D721Med (cell line): Measurements from ENCODE around the gene POC1A.

Source experiments
- DNase-seq: peaks from one replicate; pipeline ENCODE4 v3.0.0; 2011; ENCODE audit warnings: low spot score; ENCODE audit not compliant: insufficient read length
- FAIRE-seq: peaks from 2 replicates; lab custom pipeline; 2011; peaks lifted over from hg19 to GRCh38; lab: Jason Lieb, UNC
- TF ChIP-seq, protein P1 (sequence below): IDR thresholded peaks from 2 replicates; pipeline ENCODE4 v1.5.1; 2012; ENCODE audit warnings: mild to moderate bottlenecking, control low read depth; ENCODE audit not compliant: insufficient read depth; ENCODE audit errors: missing control alignments

Gene POC1A

DNA sequence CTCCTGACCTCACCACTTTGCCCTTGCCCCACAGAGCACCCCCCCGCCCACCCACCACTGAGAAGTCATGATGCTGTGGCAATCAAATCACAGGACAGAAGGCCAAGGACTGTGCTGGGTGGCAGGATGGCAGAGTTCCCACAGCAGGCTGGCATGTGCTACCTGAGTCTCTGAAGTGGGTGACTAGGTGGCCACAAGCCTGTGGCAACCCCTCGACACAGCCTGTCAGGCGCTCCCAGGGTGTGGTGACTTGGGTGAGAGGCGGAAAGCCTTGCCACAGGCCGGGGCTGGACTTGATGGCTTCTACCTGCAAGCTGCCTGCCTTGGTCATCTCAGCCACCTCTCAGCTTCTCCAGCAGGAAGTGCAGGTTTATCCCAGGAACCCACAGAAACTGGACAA lies 82.2 kb downstream of the POC1A start:
- TF ChIP-seq, protein P1, sequence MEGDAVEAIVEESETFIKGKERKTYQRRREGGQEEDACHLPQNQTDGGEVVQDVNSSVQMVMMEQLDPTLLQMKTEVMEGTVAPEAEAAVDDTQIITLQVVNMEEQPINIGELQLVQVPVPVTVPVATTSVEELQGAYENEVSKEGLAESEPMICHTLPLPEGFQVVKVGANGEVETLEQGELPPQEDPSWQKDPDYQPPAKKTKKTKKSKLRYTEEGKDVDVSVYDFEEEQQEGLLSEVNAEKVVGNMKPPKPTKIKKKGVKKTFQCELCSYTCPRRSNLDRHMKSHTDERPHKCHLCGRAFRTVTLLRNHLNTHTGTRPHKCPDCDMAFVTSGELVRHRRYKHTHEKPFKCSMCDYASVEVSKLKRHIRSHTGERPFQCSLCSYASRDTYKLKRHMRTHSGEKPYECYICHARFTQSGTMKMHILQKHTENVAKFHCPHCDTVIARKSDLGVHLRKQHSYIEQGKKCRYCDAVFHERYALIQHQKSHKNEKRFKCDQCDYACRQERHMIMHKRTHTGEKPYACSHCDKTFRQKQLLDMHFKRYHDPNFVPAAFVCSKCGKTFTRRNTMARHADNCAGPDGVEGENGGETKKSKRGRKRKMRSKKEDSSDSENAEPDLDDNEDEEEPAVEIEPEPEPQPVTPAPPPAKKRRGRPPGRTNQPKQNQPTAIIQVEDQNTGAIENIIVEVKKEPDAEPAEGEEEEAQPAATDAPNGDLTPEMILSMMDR = no peak
- DNase-seq (no peak), FAIRE-seq (no peak)

DNA sequence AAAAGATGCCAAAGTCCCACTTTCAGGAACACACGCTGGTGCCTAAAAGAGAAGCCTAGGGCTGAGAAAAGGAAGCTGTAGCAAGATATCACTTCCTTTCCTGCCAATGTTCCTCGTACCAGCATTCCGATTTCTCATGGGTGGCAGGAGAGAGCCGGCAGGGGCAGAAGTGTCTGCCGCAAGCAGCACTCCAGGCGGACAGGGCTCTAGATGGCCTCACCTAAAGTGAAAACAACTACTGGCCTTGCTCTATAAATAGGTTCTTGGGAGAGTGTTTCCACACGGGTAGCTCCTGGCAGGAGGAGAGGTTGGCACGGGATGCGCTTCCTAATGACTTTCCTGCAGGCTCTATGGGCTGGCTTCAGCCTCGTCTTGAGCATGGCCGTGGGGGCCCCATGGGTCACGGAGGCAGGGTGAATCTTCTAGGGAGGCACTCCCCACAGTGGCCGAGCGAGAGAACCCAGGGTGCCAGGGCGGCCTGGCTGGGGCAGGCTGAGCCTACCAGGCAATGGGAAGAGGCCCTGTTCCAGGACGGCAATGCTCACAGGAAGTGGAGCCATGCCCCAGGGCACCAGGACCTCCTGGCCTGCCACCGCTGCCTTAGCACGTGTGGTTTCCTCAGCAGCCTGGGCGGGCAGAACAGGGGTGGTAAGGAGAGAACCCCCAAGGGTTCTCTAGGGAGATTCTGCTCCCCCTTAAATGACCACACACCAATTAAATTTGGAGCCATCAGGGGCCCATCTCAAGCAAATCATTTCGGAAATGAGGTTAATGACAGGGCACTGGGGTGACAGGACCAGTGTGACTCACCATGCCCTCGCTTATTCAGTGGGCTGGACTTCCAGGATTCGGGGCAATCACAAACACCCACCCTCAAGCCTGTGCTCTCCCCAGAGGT lies 83.2 kb downstream of the POC1A start:
- no peak for FAIRE-seq
- DNase-seq = no peak

DNA sequence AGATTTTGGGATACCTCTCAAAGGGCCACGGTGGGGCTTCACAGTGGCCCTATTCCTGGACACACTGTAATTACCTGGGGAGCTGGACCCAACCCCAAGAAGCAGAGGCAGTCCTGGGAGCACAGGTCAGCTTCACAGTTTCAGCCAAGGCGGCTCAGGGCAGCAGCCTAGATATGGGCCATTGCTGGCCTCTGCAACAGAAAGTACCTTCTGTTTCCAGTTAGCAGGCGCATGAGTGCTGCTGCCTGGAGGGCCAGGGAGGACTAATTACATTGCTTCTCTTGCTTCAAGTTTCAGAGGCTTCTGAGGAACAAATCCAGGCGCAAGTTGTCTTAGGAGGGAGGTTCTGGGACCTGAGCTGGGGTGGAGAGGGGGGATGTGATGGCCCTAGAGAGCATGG lies 84.4 kb downstream of the POC1A start:
- DNase-seq = no peak
- no peak for FAIRE-seq
- TF ChIP-seq, protein P1 = no peak

More for the DNA sequence above, 83.2 kb downstream of the POC1A start:
- TF ChIP-seq, protein P1 = no peak

DNA sequence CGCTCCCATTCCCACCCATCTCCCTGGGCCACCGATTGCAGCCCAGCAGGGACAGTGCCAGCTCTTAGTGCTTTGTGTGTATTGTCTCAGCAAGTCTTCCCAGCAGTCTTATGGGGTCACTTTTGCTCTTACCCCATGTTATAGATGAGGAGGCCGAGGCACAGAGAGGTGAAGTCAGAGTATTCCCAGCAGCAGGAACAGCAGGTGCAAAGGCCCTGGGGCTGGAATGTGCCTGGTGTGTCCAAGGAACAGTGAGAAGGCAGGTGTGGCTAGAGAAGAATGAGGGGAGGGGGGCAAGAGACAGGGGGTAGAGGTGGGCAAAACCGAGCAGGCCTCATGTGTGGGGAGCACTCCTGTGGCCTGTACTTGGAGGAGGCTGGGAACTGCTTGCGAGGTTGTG lies 85.1 kb downstream of the POC1A start:
- DNase-seq = no peak
- no peak for FAIRE-seq
- TF ChIP-seq, protein P1 = no peak

DNA sequence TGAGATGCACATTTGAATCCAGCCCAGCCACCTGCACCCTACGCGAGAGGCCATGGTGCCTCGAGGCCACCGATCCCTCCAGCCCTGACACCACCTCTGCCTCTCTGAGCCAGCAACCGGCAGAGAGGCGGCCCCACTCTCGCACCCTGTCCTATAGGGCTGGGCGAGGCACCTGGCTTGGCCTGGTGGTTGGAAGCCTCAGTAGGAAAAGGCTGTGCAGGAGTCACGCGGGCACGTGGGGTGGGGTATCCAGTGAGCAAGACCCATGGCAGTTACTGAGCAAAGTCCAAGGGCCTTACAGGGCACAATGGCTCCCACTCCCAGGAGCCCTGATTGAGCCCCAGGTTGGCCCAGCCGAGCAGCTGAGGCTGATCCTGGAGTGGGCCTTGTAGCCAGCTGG lies 85.5 kb downstream of the POC1A start:
- no peak for DNase-seq
- TF ChIP-seq, protein P1 = no peak
- no peak for FAIRE-seq

DNA sequence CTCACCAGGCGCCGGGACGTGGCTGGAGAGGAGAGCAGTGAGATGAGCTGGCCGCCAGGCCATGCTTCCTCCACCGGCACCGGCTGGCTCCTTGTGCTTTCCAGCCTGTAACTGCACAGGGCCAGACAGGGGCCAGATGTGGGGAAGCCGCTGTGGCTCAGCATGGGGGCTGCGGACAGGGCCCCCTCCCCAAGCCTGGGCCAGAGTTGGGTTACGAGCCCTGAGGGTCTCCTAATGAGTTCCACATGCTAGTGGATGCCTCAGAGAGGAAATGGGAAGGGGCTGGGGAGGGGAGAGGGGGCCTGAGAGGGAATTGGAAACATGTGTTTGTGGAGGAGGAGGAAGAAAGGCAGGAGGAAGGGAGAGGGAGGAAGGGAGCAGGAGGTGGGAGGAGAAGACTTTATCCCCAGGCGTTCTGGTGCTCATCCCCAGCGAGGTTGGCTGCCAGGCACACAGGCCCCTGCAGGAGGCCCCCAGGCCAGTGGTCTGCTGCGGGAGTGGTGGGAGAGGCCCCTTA lies 86.1 kb downstream of the POC1A start:
- FAIRE-seq (no peak), DNase-seq (no peak)
- TF ChIP-seq, protein P1 = no peak

DNA sequence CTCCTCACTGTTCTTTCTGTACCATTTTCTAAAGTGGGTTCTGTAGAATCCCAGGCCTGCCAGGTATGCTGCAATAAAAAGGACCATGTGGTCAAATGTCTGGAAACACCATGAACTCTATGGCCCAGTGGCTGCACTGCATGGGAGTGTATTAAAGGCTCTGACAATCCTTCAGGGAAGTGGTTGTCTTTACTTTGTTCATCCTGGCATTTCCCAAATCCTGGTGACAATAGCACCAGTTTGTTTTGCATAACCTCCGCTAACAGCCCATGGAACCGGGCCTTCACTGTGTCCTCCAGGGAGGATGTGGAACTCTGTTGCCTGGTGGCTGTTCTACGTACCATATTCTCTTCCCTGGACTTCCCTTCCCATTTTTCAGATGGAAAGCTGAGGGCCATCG lies 86.7 kb downstream of the POC1A start:
- FAIRE-seq = no peak
- TF ChIP-seq, protein P1 = no peak
- DNase-seq = no peak
